Stomach (tissue), 9 donors: ENCODE results near the gene TSKS. TPM values are rescaled to one million over a fixed set of nuclear protein-coding genes. Genes with fewer than 3 reads are reported as not detected.

Source experiments
- DNase-seq, 2 donors: peaks; one replicate each; pipeline versions ENCODE4 v3.0.0 to v3.0.0-alpha.2; 2013 to 2019
- H3K27ac ChIP-seq, 5 donors: fragments of 200-600 bp in 4 of 5; sonication (generic) in 4 of 5; one replicate each; pipeline ENCODE4 v1.5.1; 2013 to 2019; ENCODE audit warnings: mild to moderate bottlenecking in 1 of 5, moderate library complexity in 1 of 5
- H3K27me3 ChIP-seq, 3 donors: fragments of 200-600 bp; sonication (generic); one replicate each; pipeline ENCODE4 v1.5.1; 2017 to 2019; ENCODE audit warnings: mixed run types in 1 of 3
- H3K36me3 ChIP-seq, 4 donors: fragments of 200-600 bp; sonication (generic); 1 replicate in 3 of 4; 2 replicates in 1 of 4; pipeline ENCODE4 v1.5.1; 2016 to 2019
- H3K4me1 ChIP-seq, 4 donors: fragments of 200-600 bp; sonication (generic); one replicate each; pipeline ENCODE4 v1.5.1; 2016 to 2019
- H3K4me3 ChIP-seq, 4 donors: fragments of 200-600 bp; sonication (generic) in 3 of 4; one replicate each; pipeline ENCODE4 v1.5.1; 2016 to 2019; ENCODE audit warnings: mild to moderate bottlenecking in 1 of 4
- H3K9me3 ChIP-seq, 4 donors: fragments of 200-600 bp; sonication (generic); one replicate each; pipeline ENCODE4 v1.5.1; 2016 to 2019
- EP300 ChIP-seq: sonication (generic); formaldehyde crosslinking; IDR thresholded peaks from one replicate; pipeline ENCODE4 v1.6.1; 2017; ENCODE audit warnings: antibody characterized with exemption
- POLR2A ChIP-seq, 4 donors: fragments of 450-650 bp; IDR thresholded peaks; one replicate each; pipeline ENCODE4 v1.6.1; 2016; ENCODE audit warnings: antibody characterized with exemption in 4 of 4, control low read depth in 2 of 4, mild to moderate bottlenecking in 1 of 4, moderate library complexity in 1 of 4
- POLR2AphosphoS5 ChIP-seq, 3 donors: sonication (generic); formaldehyde crosslinking; IDR thresholded peaks; one replicate each; pipeline ENCODE4 v1.6.1; 2016; ENCODE audit warnings: antibody characterized with exemption in 3 of 3
- WGBS, 5 donors: extraction: QIAGEN DNeasy Blood & Tissue Kit in 3 of 5; methylation state at CpG; one replicate each; pipeline versions ENCODE4 v1.1.5 to v1.1.7; 2013 to 2018; 5-methylcytosine and 5-hydroxymethylcytosine counted together
- intact Hi-C: fragments of 100-400 bp; cut with DNase I; formaldehyde crosslinking; loops from one replicate; pipeline ENCODE4 v1.15.1; 2023; ENCODE audit warnings: low total_unique reads
- polyA plus RNA-seq, 3 donors: library from polyadenylated mRNA; stranded (reverse); fragments of 200-250 nt; gene quantifications; one replicate each; pipeline ENCODE4 v1.2.3, GENCODE V29; 2013
- total RNA-seq, 5 donors: library from RNA; depleted of rRNA; stranded (reverse); fragments of >200 nt; gene quantifications; one replicate each; pipeline versions ENCODE4 v1.1.0 to v1.2.3, GENCODE V29; 2014 to 2016
- TF ChIP-seq, protein P1 (sequence below), 7 experiments: fragments of 450-650 bp in 4 of 7; fragments of 200-600 bp in 3 of 7; sonication (generic) in 3 of 7; IDR thresholded peaks; one replicate each; pipeline ENCODE4 v1.5.1; 2016 to 2019; ENCODE audit warnings: antibody characterized with exemption in 7 of 7, control low read depth in 2 of 7, mild to moderate bottlenecking in 1 of 7
- donor health status: healthy with polysubstance abuse.
- donor health status: Bipolar disorder and iron deficiency.
- donor health status: healthy.

Gene TSKS
- total and polyA plus RNA-seq, 8 donors = 0.73 TPM; not detected in 7

DNA sequence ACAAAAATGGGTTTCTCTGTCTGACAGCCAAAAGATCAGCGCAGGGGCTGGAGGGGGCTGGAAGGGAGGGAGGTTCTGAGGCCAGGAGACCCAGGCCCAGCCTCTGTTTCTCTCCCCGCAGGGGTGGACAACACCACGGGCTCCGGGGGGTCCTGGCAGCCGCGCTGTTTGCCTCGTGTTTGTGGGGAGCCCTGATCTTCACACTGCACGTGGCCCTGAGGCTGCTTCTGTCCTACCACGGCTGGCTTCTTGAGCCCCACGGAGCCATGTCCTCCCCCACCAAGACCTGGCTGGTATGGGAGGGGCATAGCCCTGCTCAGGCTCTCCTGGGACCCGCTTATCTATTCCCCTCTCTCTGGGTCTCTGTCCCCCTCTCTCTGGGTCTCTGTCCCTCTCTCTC is 62.5 kb downstream of the TSKS start:
- no peak for DNase-seq
- WGBS, 5 donors = 50 to 59% (median 57%) methylated on average over 9 to 11 of the region's 11 CpGs
- no peak for TF ChIP-seq POLR2A (IDR thresholded peaks at IDR 0.05)
- no peak for TF ChIP-seq POLR2AphosphoS5 (IDR thresholded peaks at IDR 0.05)
- TF ChIP-seq EP300 = no peak
- TF ChIP-seq, protein P1, sequence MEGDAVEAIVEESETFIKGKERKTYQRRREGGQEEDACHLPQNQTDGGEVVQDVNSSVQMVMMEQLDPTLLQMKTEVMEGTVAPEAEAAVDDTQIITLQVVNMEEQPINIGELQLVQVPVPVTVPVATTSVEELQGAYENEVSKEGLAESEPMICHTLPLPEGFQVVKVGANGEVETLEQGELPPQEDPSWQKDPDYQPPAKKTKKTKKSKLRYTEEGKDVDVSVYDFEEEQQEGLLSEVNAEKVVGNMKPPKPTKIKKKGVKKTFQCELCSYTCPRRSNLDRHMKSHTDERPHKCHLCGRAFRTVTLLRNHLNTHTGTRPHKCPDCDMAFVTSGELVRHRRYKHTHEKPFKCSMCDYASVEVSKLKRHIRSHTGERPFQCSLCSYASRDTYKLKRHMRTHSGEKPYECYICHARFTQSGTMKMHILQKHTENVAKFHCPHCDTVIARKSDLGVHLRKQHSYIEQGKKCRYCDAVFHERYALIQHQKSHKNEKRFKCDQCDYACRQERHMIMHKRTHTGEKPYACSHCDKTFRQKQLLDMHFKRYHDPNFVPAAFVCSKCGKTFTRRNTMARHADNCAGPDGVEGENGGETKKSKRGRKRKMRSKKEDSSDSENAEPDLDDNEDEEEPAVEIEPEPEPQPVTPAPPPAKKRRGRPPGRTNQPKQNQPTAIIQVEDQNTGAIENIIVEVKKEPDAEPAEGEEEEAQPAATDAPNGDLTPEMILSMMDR (IDR thresholded peaks at IDR 0.05) = no peak
- Histone ChIP-seq H3K27me3 (peaks cover 0 to 21% (median 9%) of the 10 kb centered on the region in 3 donors), H3K27ac (no peak overlapping the region), H3K9me3 (no peaks in the 10 kb centered on the region), H3K4me1 (peaks cover 0 to 4% (median 0%) of the 10 kb centered on the region in 4 donors), H3K4me3 (no peak overlapping the region), H3K36me3 (no peaks in the 10 kb centered on the region)
- intact Hi-C loops = loop anchor here (10.0 kb wide), 1 partner anchor 94 kb away; no protein-coding TSS in a partner anchor

DNA sequence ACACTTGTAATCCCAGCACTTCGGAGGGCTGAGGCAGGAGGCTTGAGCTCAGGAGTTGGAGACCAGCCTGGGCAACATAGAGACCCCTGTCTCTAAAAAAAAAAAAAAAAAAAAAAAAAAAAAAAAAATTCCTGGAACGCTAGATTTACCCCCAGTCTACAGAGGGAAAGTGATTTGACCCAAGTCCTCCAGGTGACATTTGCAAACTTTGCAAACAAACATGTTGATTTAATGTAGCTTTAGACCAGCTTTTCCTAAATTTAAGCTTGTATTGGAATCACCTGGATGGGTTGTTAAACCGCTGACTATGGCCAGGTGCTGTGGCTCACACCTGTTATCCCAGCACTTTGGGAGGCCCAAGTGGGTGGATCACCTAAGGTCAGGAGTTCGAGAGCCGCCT is 63.7 kb downstream of the TSKS start:
- no peak for DNase-seq

DNA sequence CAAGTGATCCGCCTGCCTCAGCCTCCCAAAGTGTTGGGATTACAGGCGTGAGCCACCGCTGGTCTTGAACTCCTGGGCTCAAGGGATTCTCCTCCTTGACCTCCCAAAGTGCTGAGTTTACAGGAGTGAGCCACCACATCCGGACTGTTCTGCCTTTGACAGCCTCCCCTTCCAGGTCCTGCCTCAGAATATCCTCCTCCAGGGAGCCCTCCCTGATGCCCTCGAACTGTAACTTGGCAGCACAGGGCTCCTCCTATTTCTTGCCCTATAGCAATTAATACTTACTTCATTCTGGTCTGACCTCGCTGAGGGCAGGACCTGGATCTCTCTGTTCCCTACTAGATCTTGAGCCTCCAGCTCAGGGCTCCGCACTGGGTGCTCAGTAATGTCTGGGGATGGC is 66.2 kb downstream of the TSKS start:
- DNase-seq = no peak
- H3K4me1 ChIP-seq = peaks cover 0 to 4% (median 0%) of the 10 kb centered on the region in 4 donors
- TF ChIP-seq, protein P1 (IDR thresholded peaks at IDR 0.05) = no peak
- no peak for TF ChIP-seq EP300
- no peak for TF ChIP-seq POLR2AphosphoS5 (IDR thresholded peaks at IDR 0.05)
- no peak for TF ChIP-seq POLR2A (IDR thresholded peaks at IDR 0.05)
- intact Hi-C loops = no loop called here
- H3K9me3 ChIP-seq = no peaks in the 10 kb centered on the region
- no peaks in the 10 kb centered on the region for H3K36me3 ChIP-seq
- 81 to 96% (median 92%) methylated on average over 7 of the region's 7 CpGs for WGBS, 5 donors
- H3K27me3 ChIP-seq = peaks cover 0 to 24% (median 9%) of the 10 kb centered on the region in 3 donors
- H3K27ac ChIP-seq = no peak overlapping the region
- H3K4me3 ChIP-seq = no peak overlapping the region

More for the DNA sequence above, 63.7 kb downstream of the TSKS start:
- H3K36me3 ChIP-seq = no peaks in the 10 kb centered on the region
- WGBS, 5 donors = 77 to 91% (median 87%) methylated on average over 5 of the region's 5 CpGs
- intact Hi-C loops = no loop called here
- no peaks in the 10 kb centered on the region for H3K9me3 ChIP-seq
- no peak overlapping the region for H3K4me3 ChIP-seq
- H3K27ac ChIP-seq = no peak overlapping the region
- H3K27me3 ChIP-seq = peaks cover 0 to 21% (median 9%) of the 10 kb centered on the region in 3 donors
- peaks cover 0 to 4% (median 0%) of the 10 kb centered on the region in 4 donors for H3K4me1 ChIP-seq
- TF ChIP-seq POLR2AphosphoS5 (IDR thresholded peaks at IDR 0.05) (no peak), EP300 (no peak), POLR2A (IDR thresholded peaks at IDR 0.05) (no peak)
- TF ChIP-seq, protein P1 (IDR thresholded peaks at IDR 0.05) = no peak

DNA sequence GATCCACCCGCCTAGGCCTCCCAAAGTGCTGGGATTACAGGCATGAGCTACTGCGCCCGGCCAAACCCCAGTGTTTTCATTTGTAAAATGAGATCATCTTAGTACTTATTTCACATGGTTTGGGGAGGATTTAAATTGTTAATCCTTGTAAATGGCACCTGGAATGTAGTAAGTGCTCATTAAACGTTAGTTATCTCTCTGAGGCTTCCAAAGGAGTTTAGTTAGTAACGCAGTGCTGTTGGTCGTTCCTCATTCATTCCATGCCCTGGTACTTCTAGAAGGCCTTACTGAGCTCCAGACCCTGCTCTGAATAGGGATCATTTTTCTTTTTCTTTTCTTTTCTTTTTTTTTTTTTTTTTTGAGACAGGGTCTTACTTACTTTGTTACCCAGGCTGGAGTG is 67.0 kb downstream of the TSKS start:
- no peak for DNase-seq
- TF ChIP-seq, protein P1 (IDR thresholded peaks at IDR 0.05) = no peak
- TF ChIP-seq POLR2A (IDR thresholded peaks at IDR 0.05) = no peak
- TF ChIP-seq EP300 = no peak
- TF ChIP-seq POLR2AphosphoS5 (IDR thresholded peaks at IDR 0.05) = no peak
- Histone ChIP-seq H3K4me3 (no peak overlapping the region), H3K36me3 (no peaks in the 10 kb centered on the region), H3K4me1 (peaks cover 2 to 8% (median 6%) of the 10 kb centered on the region in 4 donors), H3K27me3 (peaks cover 0 to 26% (median 9%) of the 10 kb centered on the region in 3 donors), H3K9me3 (no peaks in the 10 kb centered on the region), H3K27ac (no peak overlapping the region)
- WGBS, 5 donors = 81 to 88% (median 83%) methylated on average over 6 of the region's 6 CpGs
- intact Hi-C loops = no loop called here
